ENCODE data around the gene LYPD6.
"Not testable (repeated sequence)": the region's sequence is repeated elsewhere in the genome, so short reads cannot be mapped to it uniquely, and the experiment has no call there.

The LYPD6 gene

GRCh38 chr2:149451417-149452165, 121.2 kb downstream of the LYPD6 start:
- DNase-seq (ENCODE audit: low read depth in 2 of 2) = no peak

GRCh38 chr2:149456285-149456684, 125.9 kb downstream of the LYPD6 start:
- no peak for DNase-seq (ENCODE audit: low read depth in 2 of 2)

GRCh38 chr2:149458502-149458901, 128.1 kb downstream of the LYPD6 start:
- DNase-seq (ENCODE audit: low read depth in 2 of 2) = no peak

- no peak for DNase-seq (ENCODE audit: low read depth in 2 of 2)
These were observed 133.1 kb downstream of the LYPD6 start for GRCh38 chr2:149463328-149464002.

GRCh38 chr2:149464396-149464795, 134.0 kb downstream of the LYPD6 start:
- no peak for DNase-seq (ENCODE audit: low read depth in 2 of 2)

- no peak for DNase-seq (ENCODE audit: low read depth in 2 of 2)
These were observed 135.5 kb downstream of the LYPD6 start for GRCh38 chr2:149465873-149466272.

- DNase-seq (ENCODE audit: low read depth in 2 of 2) = no peak
These were observed 136.2 kb downstream of the LYPD6 start for GRCh38 chr2:149466635-149467034.

GRCh38 chr2:149467436-149467835, 137.0 kb downstream of the LYPD6 start:
- DNase-seq (ENCODE audit: low read depth in 2 of 2) = no peak

- no peak for DNase-seq (ENCODE audit: low read depth in 2 of 2)
These were observed 138.2 kb downstream of the LYPD6 start for GRCh38 chr2:149468636-149469035.

GRCh38 chr2:149470046-149470445, 139.7 kb downstream of the LYPD6 start:
- no peak for DNase-seq (ENCODE audit: low read depth in 2 of 2)

- DNase-seq (ENCODE audit: low read depth in 2 of 2) = no peak
These were observed 142.0 kb downstream of the LYPD6 start for GRCh38 chr2:149472413-149472812.

GRCh38 chr2:149473068-149473467, 142.7 kb downstream of the LYPD6 start:
- no peak for DNase-seq (ENCODE audit: low read depth in 2 of 2)

- no peak for DNase-seq (ENCODE audit: low read depth in 2 of 2)
These were observed 143.1 kb downstream of the LYPD6 start for GRCh38 chr2:149473521-149473920.

- DNase-seq (ENCODE audit: low read depth in 2 of 2) = no peak
These were observed 152.7 kb downstream of the LYPD6 start for GRCh38 chr2:149483004-149483605.

GRCh38 chr2:149486664-149487063, 156.3 kb downstream of the LYPD6 start:
- no peak for DNase-seq (ENCODE audit: low read depth in 2 of 2)

GRCh38 chr2:149487189-149487588, 156.8 kb downstream of the LYPD6 start:
- no peak for DNase-seq (ENCODE audit: low read depth in 2 of 2)

GRCh38 chr2:149488706-149489440, 158.5 kb downstream of the LYPD6 start:
- no peak for DNase-seq (ENCODE audit: low read depth in 2 of 2)

- DNase-seq (ENCODE audit: low read depth in 2 of 2) = no peak
These were observed 159.1 kb downstream of the LYPD6 start for GRCh38 chr2:149489452-149489851.

GRCh38 chr2:149490296-149490695, 159.9 kb downstream of the LYPD6 start:
- DNase-seq (ENCODE audit: low read depth in 2 of 2) = no peak

GRCh38 chr2:149492923-149493322, 162.5 kb downstream of the LYPD6 start:
- DNase-seq (ENCODE audit: low read depth in 2 of 2) = no peak

- not testable (repeated sequence) for DNase-seq (ENCODE audit: low read depth in 2 of 2)
These were observed 168.8 kb downstream of the LYPD6 start for GRCh38 chr2:149499204-149499603.

- DNase-seq (ENCODE audit: low read depth in 2 of 2) = not testable (repeated sequence)
These were observed 176.4 kb downstream of the LYPD6 start for GRCh38 chr2:149506808-149507207.

Measured in stimulated activated CD4-positive, alpha-beta T cell treated with anti-CD3 and anti-CD28 coated beads, Interleukin-1b, Interleukin-23, amount 100 ng/mL, for 4 hours (primary cell).